ENCODE measurements around the gene EP400. TPM values are rescaled to one million over a fixed set of nuclear protein-coding genes. Genes with fewer than 3 reads are reported as not detected.

The EP400 gene
- total RNA-seq, 2 experiments from 2014 or later = 39.9 to 45.5 TPM

GRCh38 chr12:131923260-131923659 is 26.5 kb upstream of the EP400 start:
- H3K4me3 Mint-ChIP-seq = no peak overlapping the region
- no peaks in the 10 kb centered on the region for H3K36me3 Mint-ChIP-seq
- intact Hi-C loops (cut with micrococcal nuclease) = no loop called here
- H3K27me3 Mint-ChIP-seq = no peaks in the 10 kb centered on the region
- H3K4me1 Mint-ChIP-seq (ENCODE audit: low read depth) = peaks cover 7% of the 10 kb centered on the region
- no peak for DNase-seq
- no peaks in the 10 kb centered on the region for H3K9me3 Mint-ChIP-seq
- ChIA-PET POLR2A (interaction anchor here (0.9 kb wide), 1 partner anchor 27 kb away, joined by 3 read pairs; no protein-coding TSS in a partner anchor), CTCF (no interaction called here)
- no peak overlapping the region for H3K27ac Mint-ChIP-seq

- H3K9me3 Mint-ChIP-seq = no peaks in the 10 kb centered on the region
- intact Hi-C loops (cut with micrococcal nuclease) = no loop called here
- peaks cover 20% of the 10 kb centered on the region for H3K4me1 Mint-ChIP-seq (ENCODE audit: low read depth)
- CTCF ChIA-PET = no interaction called here
- POLR2A ChIA-PET = interaction anchor here (1.5 kb wide), 1 partner anchor 22 kb away, joined by 4 read pairs; the partner anchor contains the start of gene EP400
- H3K27me3 Mint-ChIP-seq = no peaks in the 10 kb centered on the region
- H3K4me3 Mint-ChIP-seq = peak overlapping the region; percentile 80
- peak overlapping the region; percentile 23 for H3K27ac Mint-ChIP-seq
- DNase-seq = no peak
- peaks cover 14% of the 10 kb centered on the region for H3K36me3 Mint-ChIP-seq
Measured at GRCh38 chr12:131927110-131928079, 22.3 kb upstream of the EP400 start.

- H3K27me3 Mint-ChIP-seq = no peaks in the 10 kb centered on the region
- intact Hi-C loops (cut with micrococcal nuclease) = no loop called here
- no peaks in the 10 kb centered on the region for H3K9me3 Mint-ChIP-seq
- peaks cover 19% of the 10 kb centered on the region for H3K36me3 Mint-ChIP-seq
- H3K4me3 Mint-ChIP-seq = peak overlapping the region; percentile 80
- H3K27ac Mint-ChIP-seq = peak overlapping the region; percentile 67
- H3K4me1 Mint-ChIP-seq (ENCODE audit: low read depth) = peaks cover 24% of the 10 kb centered on the region
- DNase-seq = peak; percentile 49
- POLR2A ChIA-PET = interaction anchor here (0.9 to 1.5 kb wide), 2 partner anchors 21 to 25 kb away, joined by 3 to 4 read pairs; partner anchors contain the start of gene EP400
- CTCF ChIA-PET = no interaction called here
Measured at GRCh38 chr12:131928080-131928710, 21.5 kb upstream of the EP400 start.

GRCh38 chr12:131928711-131929580 is 20.8 kb upstream of the EP400 start, which contains the start of gene PUS1:
Gene PUS1 (plus strand): TSS chr12:131929276. CDS start chr12:131929723, 447 bp downstream.
- Mint-ChIP-seq H3K27ac (peak within 1 kb of the TSS; percentile 88), H3K4me1 (ENCODE audit: low read depth) (peaks cover 24% of the 10 kb centered on the region), H3K36me3 (peaks cover 26% of the 10 kb centered on the region), H3K27me3 (no peaks in the 10 kb centered on the region), H3K4me3 (peak within 1 kb of the TSS; percentile 97), H3K9me3 (no peaks in the 10 kb centered on the region)
- POLR2A ChIA-PET = interaction anchor here (0.9 to 2.1 kb wide), 5 partner anchors 12 to 24 kb away, joined by 3 to 6 read pairs (median 4); partner anchors contain the start of gene EP400
- DNase-seq = peak; percentile 97
- intact Hi-C loops (cut with micrococcal nuclease) = loop anchor here (1.0 kb wide), 2 partner anchors 20 to 35 kb away; partner anchors contain the start of genes EP400 and ULK1
- CTCF ChIA-PET = no interaction called here

- ChIA-PET POLR2A (interaction anchor here (1.3 to 2.1 kb wide), 3 partner anchors 11 to 20 kb away, joined by 3 to 6 read pairs (median 5); partner anchors contain the start of gene EP400), CTCF (no interaction called here)
- H3K9me3 Mint-ChIP-seq = no peaks in the 10 kb centered on the region
- H3K27me3 Mint-ChIP-seq = no peaks in the 10 kb centered on the region
- peak; percentile 49 for DNase-seq
- intact Hi-C loops (cut with micrococcal nuclease) = loop anchor here (1.0 kb wide), 2 partner anchors 19 to 36 kb away; partner anchors contain the start of genes EP400 and ULK1
- peak overlapping the region; percentile 97 for H3K4me3 Mint-ChIP-seq
- peaks cover 22% of the 10 kb centered on the region for H3K4me1 Mint-ChIP-seq (ENCODE audit: low read depth)
- peak overlapping the region; percentile 88 for H3K27ac Mint-ChIP-seq
- peaks cover 29% of the 10 kb centered on the region for H3K36me3 Mint-ChIP-seq
Measured at GRCh38 chr12:131929581-131930456, 19.9 kb upstream of the EP400 start.

GRCh38 chr12:131930510-131930909 is 19.2 kb upstream of the EP400 start:
- CTCF ChIA-PET = no interaction called here
- Mint-ChIP-seq H3K27me3 (no peaks in the 10 kb centered on the region), H3K4me3 (peak overlapping the region; percentile 78), H3K4me1 (ENCODE audit: low read depth) (peaks cover 22% of the 10 kb centered on the region), H3K36me3 (peaks cover 31% of the 10 kb centered on the region), H3K9me3 (no peaks in the 10 kb centered on the region), H3K27ac (peak overlapping the region; percentile 28)
- no peak for DNase-seq
- intact Hi-C loops (cut with micrococcal nuclease) = no loop called here
- POLR2A ChIA-PET = interaction anchor here (1.3 to 2.1 kb wide), 3 partner anchors 10 to 20 kb away, joined by 3 to 6 read pairs (median 5); partner anchors contain the start of gene EP400

- Mint-ChIP-seq H3K4me3 (no peak overlapping the region), H3K27ac (no peak overlapping the region), H3K27me3 (no peaks in the 10 kb centered on the region), H3K4me1 (ENCODE audit: low read depth) (peaks cover 16% of the 10 kb centered on the region), H3K9me3 (no peaks in the 10 kb centered on the region), H3K36me3 (peaks cover 42% of the 10 kb centered on the region)
- no peak for DNase-seq
- intact Hi-C loops (cut with micrococcal nuclease) = no loop called here
- ChIA-PET POLR2A (no interaction called here), CTCF (no interaction called here)
Measured at GRCh38 chr12:131933387-131933786, 16.4 kb upstream of the EP400 start.

- no peak overlapping the region for H3K4me3 Mint-ChIP-seq
- CTCF ChIA-PET = no interaction called here
- peaks cover 16% of the 10 kb centered on the region for H3K4me1 Mint-ChIP-seq (ENCODE audit: low read depth)
- peaks cover 44% of the 10 kb centered on the region for H3K36me3 Mint-ChIP-seq
- no peak for DNase-seq
- no peaks in the 10 kb centered on the region for H3K27me3 Mint-ChIP-seq
- H3K27ac Mint-ChIP-seq = no peak overlapping the region
- POLR2A ChIA-PET = no interaction called here
- intact Hi-C loops (cut with micrococcal nuclease) = no loop called here
- H3K9me3 Mint-ChIP-seq = no peaks in the 10 kb centered on the region
Measured at GRCh38 chr12:131934535-131934934, 15.2 kb upstream of the EP400 start.

GRCh38 chr12:131938082-131938481 is 11.7 kb upstream of the EP400 start:
- H3K27ac Mint-ChIP-seq = no peak overlapping the region
- POLR2A ChIA-PET = no interaction called here
- intact Hi-C loops (cut with micrococcal nuclease) = no loop called here
- no peaks in the 10 kb centered on the region for H3K9me3 Mint-ChIP-seq
- no peak overlapping the region for H3K4me3 Mint-ChIP-seq
- peaks cover 54% of the 10 kb centered on the region for H3K36me3 Mint-ChIP-seq
- CTCF ChIA-PET = no interaction called here
- DNase-seq = no peak
- H3K27me3 Mint-ChIP-seq = no peaks in the 10 kb centered on the region
- no peaks in the 10 kb centered on the region for H3K4me1 Mint-ChIP-seq (ENCODE audit: low read depth)

GRCh38 chr12:131939007-131939406 is 10.7 kb upstream of the EP400 start:
- peaks cover 55% of the 10 kb centered on the region for H3K36me3 Mint-ChIP-seq
- ChIA-PET POLR2A (no interaction called here), CTCF (no interaction called here)

GRCh38 chr12:131940141-131940547 is 9.6 kb upstream of the EP400 start:
- H3K4me1 Mint-ChIP-seq (ENCODE audit: low read depth) = no peaks in the 10 kb centered on the region
- DNase-seq = no peak
- peaks cover 58% of the 10 kb centered on the region for H3K36me3 Mint-ChIP-seq
- H3K27ac Mint-ChIP-seq = no peak overlapping the region
- no peaks in the 10 kb centered on the region for H3K27me3 Mint-ChIP-seq
- intact Hi-C loops (cut with micrococcal nuclease) = loop anchor here (10.0 kb wide), 1 partner anchor 105 kb away; no protein-coding TSS in a partner anchor
- ChIA-PET POLR2A (no interaction called here), CTCF (no interaction called here)
- H3K4me3 Mint-ChIP-seq = no peak overlapping the region
- no peaks in the 10 kb centered on the region for H3K9me3 Mint-ChIP-seq

More at GRCh38 chr12:131939007-131939406, 10.7 kb upstream of the EP400 start:
- no peaks in the 10 kb centered on the region for H3K27me3 Mint-ChIP-seq
- H3K4me3 Mint-ChIP-seq = no peak overlapping the region
- intact Hi-C loops (cut with micrococcal nuclease) = no loop called here
- H3K4me1 Mint-ChIP-seq (ENCODE audit: low read depth) = no peaks in the 10 kb centered on the region
- no peak for DNase-seq
- no peak overlapping the region for H3K27ac Mint-ChIP-seq
- H3K9me3 Mint-ChIP-seq = no peaks in the 10 kb centered on the region
